ENCODE results near the gene C3orf20.

DNA sequence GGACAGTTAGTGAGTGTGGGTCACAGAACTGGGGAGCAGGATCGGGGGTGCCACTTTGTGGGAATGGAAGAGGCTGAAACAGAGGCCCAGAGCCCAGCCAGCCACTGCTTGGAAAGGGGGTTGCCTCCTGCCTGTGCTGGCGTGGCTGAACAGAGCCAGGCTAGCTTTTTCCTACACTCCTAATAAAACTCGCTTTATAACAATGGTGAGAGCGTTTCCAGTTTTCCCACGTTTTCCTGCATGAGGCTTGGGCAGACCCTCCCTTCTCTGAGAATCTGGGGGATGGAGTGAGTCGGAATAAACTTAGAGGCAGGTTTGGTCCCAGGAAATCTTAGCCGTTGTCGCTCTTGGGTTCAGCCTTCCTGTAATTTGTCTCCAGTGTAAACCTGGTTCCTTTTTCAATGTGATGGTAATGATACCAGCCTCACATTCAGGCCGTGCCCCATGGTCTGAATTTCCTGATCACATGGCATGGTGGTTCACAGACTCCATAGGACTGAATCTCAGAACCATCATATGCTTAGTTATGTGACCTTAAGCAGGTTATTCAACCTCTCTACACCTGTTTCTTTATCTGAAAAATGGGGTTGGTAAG lies 137.4 kb downstream of the C3orf20 start:
- TF ChIP-seq SUZ12 (IDR thresholded peaks at IDR 0.05; ENCODE audit: extremely low read depth, insufficient read depth, insufficient read length) (no peak), YY1 (IDR thresholded peaks at IDR 0.05; ENCODE audit: insufficient read depth, insufficient read length) (no peak)
